Stimulated activated CD4-positive, alpha-beta T cell treated with anti-CD3 and anti-CD28 coated beads, Interleukin-12 subunit alpha, Interleukin-12 subunit beta, amount 100 ng/mL, for 4 hours (primary cell): ENCODE data around the gene ATP8A2.
"Not testable (repeated sequence)": the region's sequence is repeated elsewhere in the genome, so short reads cannot be mapped to it uniquely, and the experiment has no call there.

Experiments used
- DNase-seq: peaks from one replicate; pipeline ENCODE4 v3.0.0-alpha.2; 2020

The ATP8A2 gene

GRCh38 chr13:25466880-25467279 is 95.1 kb downstream of the ATP8A2 start:
- no peak for DNase-seq

- no peak for DNase-seq
Measured at GRCh38 chr13:25468325-25469168, 96.8 kb downstream of the ATP8A2 start.

GRCh38 chr13:25469169-25469525 is 97.4 kb downstream of the ATP8A2 start:
- DNase-seq: no peak

GRCh38 chr13:25473864-25474263 is 102.1 kb downstream of the ATP8A2 start:
- no peak for DNase-seq

- DNase-seq: no peak
Measured at GRCh38 chr13:25478186-25478585, 106.4 kb downstream of the ATP8A2 start.

GRCh38 chr13:25489238-25489637 is 117.5 kb downstream of the ATP8A2 start:
- no peak for DNase-seq

GRCh38 chr13:25490236-25490635 is 118.5 kb downstream of the ATP8A2 start:
- no peak for DNase-seq

GRCh38 chr13:25493931-25494640 is 122.3 kb downstream of the ATP8A2 start:
- DNase-seq: no peak

GRCh38 chr13:25494698-25495411 is 123.1 kb downstream of the ATP8A2 start:
- DNase-seq: no peak

- DNase-seq: no peak
Measured at GRCh38 chr13:25501231-25501630, 129.5 kb downstream of the ATP8A2 start.

GRCh38 chr13:25502031-25502430 is 130.3 kb downstream of the ATP8A2 start:
- no peak for DNase-seq

GRCh38 chr13:25502551-25502950 is 130.8 kb downstream of the ATP8A2 start:
- DNase-seq: no peak

- DNase-seq: no peak
Measured at GRCh38 chr13:25503856-25504255, 132.1 kb downstream of the ATP8A2 start.

- DNase-seq: no peak
Measured at GRCh38 chr13:25507841-25508240, 136.1 kb downstream of the ATP8A2 start.

GRCh38 chr13:25513060-25513459 is 141.3 kb downstream of the ATP8A2 start:
- DNase-seq: not testable (repeated sequence)

GRCh38 chr13:25518441-25518840 is 146.7 kb downstream of the ATP8A2 start:
- no peak for DNase-seq

GRCh38 chr13:25525884-25526283 is 154.1 kb downstream of the ATP8A2 start:
- no peak for DNase-seq

GRCh38 chr13:25528266-25528665 is 156.5 kb downstream of the ATP8A2 start:
- DNase-seq: no peak

GRCh38 chr13:25529425-25529824 is 157.7 kb downstream of the ATP8A2 start:
- no peak for DNase-seq

GRCh38 chr13:25538276-25538675 is 166.5 kb downstream of the ATP8A2 start:
- no peak for DNase-seq

- DNase-seq: no peak
Measured at GRCh38 chr13:25541434-25542123, 169.8 kb downstream of the ATP8A2 start.

- DNase-seq: not testable (repeated sequence)
Measured at GRCh38 chr13:25548991-25549390, 177.2 kb downstream of the ATP8A2 start.

GRCh38 chr13:25561812-25562211 is 190.0 kb downstream of the ATP8A2 start:
- no peak for DNase-seq
